AG10803 (cell line): ENCODE results near the gene GLIS2.
A peak's percentile ranks its signal among the peaks of the same experiment; 100 is the strongest.
"Not testable (repeated sequence)": the region's sequence is repeated elsewhere in the genome, so short reads cannot be mapped to it uniquely, and the experiment has no call there.

ENCODE experiments used
- DNase-seq: peaks from one replicate; pipeline ENCODE4 v3.0.0; 2010; ENCODE audit warnings: low read depth
- H3K4me3 ChIP-seq: 2 replicates; pipeline ENCODE4 v1.5.1; 2011; ENCODE audit warnings: mild to moderate bottlenecking, low read length, control low read depth
- TF ChIP-seq, protein P1 (sequence below): conservative IDR thresholded peaks from 2 replicates; pipeline ENCODE4 v1.5.1; 2011; ENCODE audit warnings: mild to moderate bottlenecking, low read length, control low read depth, inconsistent platforms

GLIS2 gene

GRCh38 chr16:4339909-4340308, 24.0 kb downstream of the GLIS2 start:
- H3K4me3 ChIP-seq = no peak overlapping the region
- TF ChIP-seq, protein P1, sequence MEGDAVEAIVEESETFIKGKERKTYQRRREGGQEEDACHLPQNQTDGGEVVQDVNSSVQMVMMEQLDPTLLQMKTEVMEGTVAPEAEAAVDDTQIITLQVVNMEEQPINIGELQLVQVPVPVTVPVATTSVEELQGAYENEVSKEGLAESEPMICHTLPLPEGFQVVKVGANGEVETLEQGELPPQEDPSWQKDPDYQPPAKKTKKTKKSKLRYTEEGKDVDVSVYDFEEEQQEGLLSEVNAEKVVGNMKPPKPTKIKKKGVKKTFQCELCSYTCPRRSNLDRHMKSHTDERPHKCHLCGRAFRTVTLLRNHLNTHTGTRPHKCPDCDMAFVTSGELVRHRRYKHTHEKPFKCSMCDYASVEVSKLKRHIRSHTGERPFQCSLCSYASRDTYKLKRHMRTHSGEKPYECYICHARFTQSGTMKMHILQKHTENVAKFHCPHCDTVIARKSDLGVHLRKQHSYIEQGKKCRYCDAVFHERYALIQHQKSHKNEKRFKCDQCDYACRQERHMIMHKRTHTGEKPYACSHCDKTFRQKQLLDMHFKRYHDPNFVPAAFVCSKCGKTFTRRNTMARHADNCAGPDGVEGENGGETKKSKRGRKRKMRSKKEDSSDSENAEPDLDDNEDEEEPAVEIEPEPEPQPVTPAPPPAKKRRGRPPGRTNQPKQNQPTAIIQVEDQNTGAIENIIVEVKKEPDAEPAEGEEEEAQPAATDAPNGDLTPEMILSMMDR = no peak
- peak; percentile 40 for DNase-seq

DNA sequence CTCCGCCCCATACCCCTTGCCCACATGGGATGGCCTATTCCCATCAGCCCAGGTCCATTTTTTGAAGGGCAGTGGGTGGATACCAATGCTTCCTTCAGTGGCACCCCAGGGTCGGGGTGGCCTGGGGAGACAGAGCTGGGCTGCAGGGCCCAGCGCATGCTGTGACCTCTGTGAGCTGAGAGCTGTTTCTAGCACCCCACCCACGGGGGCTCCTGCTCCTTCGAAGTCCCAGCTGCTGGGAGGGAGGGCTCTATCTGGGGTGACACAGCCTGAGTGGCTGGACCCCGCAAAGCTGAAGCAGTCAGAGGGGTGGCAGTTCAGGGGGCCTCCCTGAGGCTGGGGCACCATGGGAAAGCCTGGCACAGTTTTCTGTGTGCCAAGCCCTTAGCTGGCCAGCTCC, 24.6 kb downstream of the GLIS2 start:
- DNase-seq = no peak
- TF ChIP-seq, protein P1 = no peak
- no peak overlapping the region for H3K4me3 ChIP-seq

DNA sequence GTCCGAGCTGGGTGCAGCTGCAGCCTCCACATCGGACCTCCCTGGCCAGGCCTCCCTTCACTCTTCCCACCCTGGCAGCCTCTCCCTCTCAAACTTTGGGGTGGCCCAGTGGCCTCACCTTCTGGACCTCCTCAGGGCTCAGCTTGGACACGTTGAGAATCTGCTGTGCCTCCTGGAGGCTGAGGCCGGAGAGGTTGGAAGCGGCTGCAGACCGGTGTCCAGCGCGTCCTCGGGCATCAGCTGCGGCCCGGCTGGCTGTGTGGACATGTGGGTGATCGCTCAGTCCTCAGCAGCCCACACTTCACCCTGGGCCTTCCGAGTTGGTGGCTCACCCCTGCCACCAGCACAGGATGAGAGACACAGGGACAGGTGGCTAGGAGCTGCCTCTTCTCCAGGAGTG, 25.4 kb downstream of the GLIS2 start:
- TF ChIP-seq, protein P1 = no peak
- no peak overlapping the region for H3K4me3 ChIP-seq
- DNase-seq = no peak

GRCh38 chr16:4342866-4343744, 27.2 kb downstream of the GLIS2 start:
- no peak overlapping the region for H3K4me3 ChIP-seq
- TF ChIP-seq, protein P1 = no peak
- no peak for DNase-seq

GRCh38 chr16:4344300-4344982, 28.6 kb downstream of the GLIS2 start:
- not testable (repeated sequence) for DNase-seq, H3K4me3 ChIP-seq

- no peak for DNase-seq
- H3K4me3 ChIP-seq = no peak overlapping the region
- TF ChIP-seq, protein P1 = no peak
Measured at GRCh38 chr16:4344983-4345835, 29.3 kb downstream of the GLIS2 start.
